ENCODE measurements around the gene PRODH. TPM values are rescaled to one million over a fixed set of nuclear protein-coding genes. Genes with fewer than 3 reads are reported as not detected.
"Not testable (repeated sequence)": the region's sequence is repeated elsewhere in the genome, so short reads cannot be mapped to it uniquely, and the experiment has no call there.

PRODH gene
- polyA plus RNA-seq, 1 of the 3 experiments (the other 2 are of a cell fraction), result 0.03 TPM

- Histone ChIP-seq H3K9me3 (no peaks in the 10 kb centered on the region), H3K4me2 (no peak overlapping the region), H2AFZ (ENCODE audit: low read depth) (no peak overlapping the region), H3F3A (replicated peaks; ENCODE audit: insufficient read depth) (no peaks in the 10 kb centered on the region), H3K4me1 (ENCODE audit: control insufficient read depth in 1 of 2, insufficient read depth in 2 of 2, low read depth in 1 of 2, low read length in 1 of 2) (no peaks in the 10 kb centered on the region), H3K4me3 (ENCODE audit: low read depth in 2 of 2, low read length in 1 of 2) (no peak overlapping the region), H3K27me3 (ENCODE audit: insufficient read depth) (no peaks in the 10 kb centered on the region), H3K27ac (ENCODE audit: low read depth in 2 of 2, low read length in 1 of 2) (no peak overlapping the region), H3K36me3 (replicated peaks in 1 of 2; ENCODE audit: control insufficient read depth in 1 of 2, insufficient read depth in 2 of 2, low read length in 1 of 2) (no peaks in the 10 kb centered on the region), H4K20me1 (ENCODE audit: insufficient read depth) (no peaks in the 10 kb centered on the region), H3K9ac (no peak overlapping the region), H3K79me2 (ENCODE audit: insufficient read depth) (no peaks in the 10 kb centered on the region), H3K9me2 (no peaks in the 10 kb centered on the region)
- POLR2A ChIA-PET, result no interaction called here
- no peak for TF ChIP-seq GATA2 (CRISPR knock-in tag; IDR thresholded peaks at IDR 0.05)
- no peak for TF ChIP-seq PBX3 (IDR thresholded peaks at IDR 0.05)
- no peak for TF ChIP-seq CTCF (IDR thresholded peaks at IDR 0.05)
- TF ChIP-seq USF2 (IDR thresholded peaks at IDR 0.05; ENCODE audit: borderline replicate concordance, low read depth, low read length), result no peak
- TF ChIP-seq MAX (IDR thresholded peaks at IDR 0.05; ENCODE audit: low read depth), result no peak
- no peak for TF ChIP-seq IRF3 (IDR thresholded peaks at IDR 0.05; ENCODE audit: low read depth, low read length)
- WGBS (ENCODE audit: low lambda C conversion rate), result no CpG with 5 or more reads among the region's 20 CpGs
- CTCF ChIA-PET, result no interaction called here
- DNase-seq, result no peak
Measured at GRCh38 chr22:18925368-18926064, 10.6 kb downstream of the PRODH start.

GRCh38 chr22:18920257-18920902 lies 15.7 kb downstream of the PRODH start:
- not testable (repeated sequence) for H3K9me3 ChIP-seq; H3K27ac ChIP-seq (ENCODE audit: low read depth in 2 of 2, low read length in 1 of 2); H3K4me2 ChIP-seq; H3K9ac ChIP-seq; H3K4me1 ChIP-seq (ENCODE audit: control insufficient read depth in 1 of 2, insufficient read depth in 2 of 2, low read depth in 1 of 2, low read length in 1 of 2); H3K4me3 ChIP-seq (ENCODE audit: low read depth in 2 of 2, low read length in 1 of 2); H3K9me2 ChIP-seq; H3K79me2 ChIP-seq (ENCODE audit: insufficient read depth); H3K36me3 ChIP-seq (replicated peaks in 1 of 2; ENCODE audit: control insufficient read depth in 1 of 2, insufficient read depth in 2 of 2, low read length in 1 of 2); H4K20me1 ChIP-seq (ENCODE audit: insufficient read depth); H2AFZ ChIP-seq (ENCODE audit: low read depth); H3K27me3 ChIP-seq (ENCODE audit: insufficient read depth); DNase-seq; H3F3A ChIP-seq (replicated peaks; ENCODE audit: insufficient read depth)
- ChIA-PET POLR2A (interaction anchor here (1.1 kb wide), 1 partner anchor 14 kb away, joined by 3 read pairs; the partner anchor contains the start of gene DGCR6), CTCF (interaction anchor here (1.2 kb wide), 1 partner anchor 12 kb away, joined by 4 read pairs; no protein-coding TSS in a partner anchor)
- no CpG with 5 or more reads among the region's 12 CpGs for WGBS (ENCODE audit: low lambda C conversion rate)

- POLR2A ChIA-PET; H3K9me3 ChIP-seq; CTCF ChIA-PET; H3K4me1 ChIP-seq (ENCODE audit: control insufficient read depth in 1 of 2, insufficient read depth in 2 of 2, low read depth in 1 of 2, low read length in 1 of 2); H3F3A ChIP-seq (replicated peaks; ENCODE audit: insufficient read depth); DNase-seq; H3K9ac ChIP-seq; H2AFZ ChIP-seq (ENCODE audit: low read depth); H3K27me3 ChIP-seq (ENCODE audit: insufficient read depth); H4K20me1 ChIP-seq (ENCODE audit: insufficient read depth); H3K4me2 ChIP-seq; H3K36me3 ChIP-seq (replicated peaks in 1 of 2; ENCODE audit: control insufficient read depth in 1 of 2, insufficient read depth in 2 of 2, low read length in 1 of 2); H3K4me3 ChIP-seq (ENCODE audit: low read depth in 2 of 2, low read length in 1 of 2); H3K27ac ChIP-seq (ENCODE audit: low read depth in 2 of 2, low read length in 1 of 2); H3K79me2 ChIP-seq (ENCODE audit: insufficient read depth); H3K9me2 ChIP-seq: not testable (repeated sequence)
- no CpG with 5 or more reads among the region's 3 CpGs for WGBS (ENCODE audit: low lambda C conversion rate)
Measured at GRCh38 chr22:18917818-18918217, 18.3 kb downstream of the PRODH start.

- H3K4me1 ChIP-seq (ENCODE audit: control insufficient read depth in 1 of 2, insufficient read depth in 2 of 2, low read depth in 1 of 2, low read length in 1 of 2); H4K20me1 ChIP-seq (ENCODE audit: insufficient read depth); DNase-seq; H3K4me3 ChIP-seq (ENCODE audit: low read depth in 2 of 2, low read length in 1 of 2); H3K27me3 ChIP-seq (ENCODE audit: insufficient read depth); H3K36me3 ChIP-seq (replicated peaks in 1 of 2; ENCODE audit: control insufficient read depth in 1 of 2, insufficient read depth in 2 of 2, low read length in 1 of 2); H3K79me2 ChIP-seq (ENCODE audit: insufficient read depth); H3K9me3 ChIP-seq; H3K4me2 ChIP-seq; H3K27ac ChIP-seq (ENCODE audit: low read depth in 2 of 2, low read length in 1 of 2); CTCF ChIA-PET; H3K9me2 ChIP-seq; H3K9ac ChIP-seq; H2AFZ ChIP-seq (ENCODE audit: low read depth); POLR2A ChIA-PET; H3F3A ChIP-seq (replicated peaks; ENCODE audit: insufficient read depth): not testable (repeated sequence)
- no CpG with 5 or more reads among the region's 9 CpGs for whole genome bisulfite sequencing (ENCODE audit: low lambda C conversion rate)
Measured at GRCh38 chr22:18915550-18915949, 20.5 kb downstream of the PRODH start.
